Measurements from ENCODE around the gene TFF2. TPM values are rescaled to one million over a fixed set of nuclear protein-coding genes. Genes with fewer than 3 reads are reported as not detected.

TFF2 gene
- polyA plus RNA-seq, 1 donor (not counting 4 experiments of a cell fraction or from before 2014, with no cell fraction given) = not detected

DNA sequence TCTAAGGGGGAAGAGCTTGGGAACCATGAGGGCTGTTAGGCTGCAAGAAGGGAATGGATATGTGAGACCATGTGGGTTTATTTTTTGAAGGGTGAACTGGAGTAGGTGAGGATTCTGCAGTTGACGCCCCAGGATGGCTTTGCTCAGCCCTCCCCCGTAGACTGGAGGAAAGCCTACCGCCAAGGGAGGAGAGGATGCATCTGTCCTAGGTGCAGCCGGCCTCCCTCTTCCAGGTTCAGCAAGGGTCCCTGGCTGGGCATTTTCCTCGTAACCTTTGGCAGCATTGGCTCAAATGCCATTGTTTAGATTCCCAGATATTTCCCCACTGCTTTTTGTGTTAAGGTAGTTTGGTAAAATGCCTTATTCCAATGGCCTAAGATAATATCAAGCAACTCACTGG, 52.1 kb downstream of the TFF2 start:
- Histone ChIP-seq H2AFZ (ENCODE audit: control insufficient read depth, low read length) (no peak overlapping the region), H3K79me2 (ENCODE audit: control insufficient read depth, insufficient read depth, low read length) (no peaks in the 10 kb centered on the region), H3K9me1 (ENCODE audit: control insufficient read depth, extremely low read depth, insufficient read depth, low read length) (no peaks in the 10 kb centered on the region), H4K20me1 (ENCODE audit: control insufficient read depth, extremely low read depth, insufficient read depth, low read length) (no peaks in the 10 kb centered on the region), H3K36me3 (ENCODE audit: control insufficient read depth in 2 of 2, extremely low read depth in 1 of 2, insufficient read depth in 2 of 2, low read length in 2 of 2) (no peaks in the 10 kb centered on the region), H3K4me2 (ENCODE audit: control insufficient read depth, extremely low read depth, insufficient read depth, low read depth, low read length) (no peak overlapping the region), H3K4me1 (ENCODE audit: control insufficient read depth, extremely low read depth, insufficient read depth, low read length) (no peaks in the 10 kb centered on the region), H3K4me3 (ENCODE audit: control insufficient read depth in 2 of 3, extremely low read depth in 1 of 3, insufficient read depth in 2 of 3, low read depth in 1 of 3, low read length in 3 of 3) (no peak overlapping the region), H3K9ac (ENCODE audit: control insufficient read depth, extremely low read depth, insufficient read depth, low read length) (no peak overlapping the region), H3K27me3 (ENCODE audit: control insufficient read depth, extremely low read depth, insufficient read depth, low read length) (peaks cover 10% of the 10 kb centered on the region), H3K9me3 (ENCODE audit: control insufficient read depth, low read depth, low read length) (peaks cover under 1% of the 10 kb centered on the region), H3K27ac (ENCODE audit: control insufficient read depth, insufficient read depth, low read length) (no peak overlapping the region)
- DNase-seq (ENCODE audit: low read depth, low spot score) (no peak), FAIRE-seq (no peak)
- dilution Hi-C loops (cut with MboI; ENCODE audit: extremely low pct_ligation_motif_present, low sequenced_read_pairs) = no loop called here
- no peak for TF ChIP-seq EZH2 (IDR thresholded peaks at IDR 0.05; ENCODE audit: low read length)
- TF ChIP-seq, protein P1, sequence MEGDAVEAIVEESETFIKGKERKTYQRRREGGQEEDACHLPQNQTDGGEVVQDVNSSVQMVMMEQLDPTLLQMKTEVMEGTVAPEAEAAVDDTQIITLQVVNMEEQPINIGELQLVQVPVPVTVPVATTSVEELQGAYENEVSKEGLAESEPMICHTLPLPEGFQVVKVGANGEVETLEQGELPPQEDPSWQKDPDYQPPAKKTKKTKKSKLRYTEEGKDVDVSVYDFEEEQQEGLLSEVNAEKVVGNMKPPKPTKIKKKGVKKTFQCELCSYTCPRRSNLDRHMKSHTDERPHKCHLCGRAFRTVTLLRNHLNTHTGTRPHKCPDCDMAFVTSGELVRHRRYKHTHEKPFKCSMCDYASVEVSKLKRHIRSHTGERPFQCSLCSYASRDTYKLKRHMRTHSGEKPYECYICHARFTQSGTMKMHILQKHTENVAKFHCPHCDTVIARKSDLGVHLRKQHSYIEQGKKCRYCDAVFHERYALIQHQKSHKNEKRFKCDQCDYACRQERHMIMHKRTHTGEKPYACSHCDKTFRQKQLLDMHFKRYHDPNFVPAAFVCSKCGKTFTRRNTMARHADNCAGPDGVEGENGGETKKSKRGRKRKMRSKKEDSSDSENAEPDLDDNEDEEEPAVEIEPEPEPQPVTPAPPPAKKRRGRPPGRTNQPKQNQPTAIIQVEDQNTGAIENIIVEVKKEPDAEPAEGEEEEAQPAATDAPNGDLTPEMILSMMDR (optimal IDR thresholded peaks at IDR 0.05 in 1 of 3, IDR thresholded peaks at IDR 0.05 in 1 of 3, conservative IDR thresholded peaks at IDR 0.05 in 1 of 3; ENCODE audit: extremely low read depth in 1 of 3, insufficient read depth in 2 of 3, low read length in 3 of 3) = no peak

DNA sequence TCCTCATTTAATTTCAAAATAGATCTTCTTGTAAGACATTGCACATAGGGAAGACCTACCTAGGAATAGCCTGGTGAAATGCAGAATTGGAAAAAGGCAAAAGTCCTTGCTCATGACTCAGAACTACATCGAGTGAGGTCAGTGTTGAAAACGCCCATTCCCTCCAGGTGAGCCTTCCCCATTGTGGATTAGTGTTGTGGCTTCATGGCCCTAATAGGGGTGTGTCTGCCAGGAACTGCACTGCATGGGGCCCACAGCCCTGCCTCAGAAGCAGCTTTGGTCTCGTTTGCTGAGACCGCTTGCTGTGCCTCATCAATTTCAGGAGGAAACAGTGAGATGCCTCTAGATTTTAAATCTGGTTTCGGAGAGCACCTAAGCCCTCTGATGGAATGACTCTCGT, 52.6 kb downstream of the TFF2 start:
- dilution Hi-C loops (cut with MboI; ENCODE audit: extremely low pct_ligation_motif_present, low sequenced_read_pairs) = no loop called here

More for the DNA sequence above, 52.6 kb downstream of the TFF2 start:
- TF ChIP-seq, protein P1 (optimal IDR thresholded peaks at IDR 0.05 in 1 of 3, IDR thresholded peaks at IDR 0.05 in 1 of 3, conservative IDR thresholded peaks at IDR 0.05 in 1 of 3; ENCODE audit: extremely low read depth in 1 of 3, insufficient read depth in 2 of 3, low read length in 3 of 3) = no peak
- no peak for TF ChIP-seq EZH2 (IDR thresholded peaks at IDR 0.05; ENCODE audit: low read length)
- H3K27me3 ChIP-seq (ENCODE audit: control insufficient read depth, extremely low read depth, insufficient read depth, low read length) = peaks cover 10% of the 10 kb centered on the region
- DNase-seq (ENCODE audit: low read depth, low spot score) (no peak), FAIRE-seq (no peak)
- no peak overlapping the region for H3K4me2 ChIP-seq (ENCODE audit: control insufficient read depth, extremely low read depth, insufficient read depth, low read depth, low read length)
- peaks cover 2% of the 10 kb centered on the region for H3K9me3 ChIP-seq (ENCODE audit: control insufficient read depth, low read depth, low read length)
- H2AFZ ChIP-seq (ENCODE audit: control insufficient read depth, low read length) = no peak overlapping the region
- no peak overlapping the region for H3K27ac ChIP-seq (ENCODE audit: control insufficient read depth, insufficient read depth, low read length)
- H3K4me3 ChIP-seq (ENCODE audit: control insufficient read depth in 2 of 3, extremely low read depth in 1 of 3, insufficient read depth in 2 of 3, low read depth in 1 of 3, low read length in 3 of 3) = no peak overlapping the region
- no peaks in the 10 kb centered on the region for H3K36me3 ChIP-seq (ENCODE audit: control insufficient read depth in 2 of 2, extremely low read depth in 1 of 2, insufficient read depth in 2 of 2, low read length in 2 of 2)
- H3K4me1 ChIP-seq (ENCODE audit: control insufficient read depth, extremely low read depth, insufficient read depth, low read length) = no peaks in the 10 kb centered on the region
- no peaks in the 10 kb centered on the region for H3K9me1 ChIP-seq (ENCODE audit: control insufficient read depth, extremely low read depth, insufficient read depth, low read length)
- no peak overlapping the region for H3K9ac ChIP-seq (ENCODE audit: control insufficient read depth, extremely low read depth, insufficient read depth, low read length)
- no peaks in the 10 kb centered on the region for H4K20me1 ChIP-seq (ENCODE audit: control insufficient read depth, extremely low read depth, insufficient read depth, low read length)
- H3K79me2 ChIP-seq (ENCODE audit: control insufficient read depth, insufficient read depth, low read length) = no peaks in the 10 kb centered on the region

Measured in keratinocyte (primary cell).